Gastrocnemius medialis (tissue), 4 donors: ENCODE results near the gene PLA2G2D. TPM values are rescaled to one million over a fixed set of nuclear protein-coding genes. Genes with fewer than 3 reads are reported as not detected.
A peak's percentile ranks its signal among the peaks of the same experiment; 100 is the strongest.

Experiments
- ATAC-seq, 2 donors: fragments of 150-250 bp; one replicate each; pipeline ENCODE4 v1.9.1; 2016
- DNase-seq, 2 donors: peaks; one replicate each; pipeline ENCODE4 v3.0.0-alpha.2; 2019
- H3K27ac ChIP-seq, 4 donors: fragments of 200-600 bp; sonication (generic); 1 replicate in 1 of 4; 2 replicates in 3 of 4; pipeline ENCODE4 v1.5.1; 2016 to 2018; ENCODE audit warnings: mild to moderate bottlenecking in 2 of 4, moderate library complexity in 1 of 4
- H3K27me3 ChIP-seq, 3 donors: fragments of 200-600 bp; sonication (generic) in 2 of 3; 1 replicate in 1 of 3; 2 replicates in 2 of 3; pipeline versions ENCODE4 v1.5.1 to v1.6.0; 2016 to 2019; ENCODE audit warnings: mild to moderate bottlenecking in 1 of 3, moderate library complexity in 1 of 3
- H3K36me3 ChIP-seq, 2 donors: fragments of 200-600 bp; sonication (generic) in 1 of 2; one replicate each; pipeline ENCODE4 v1.5.1; 2017 to 2018
- H3K4me1 ChIP-seq, 2 donors: fragments of 200-600 bp; sonication (generic) in 1 of 2; one replicate each; pipeline ENCODE4 v1.5.1; 2016 to 2017; ENCODE audit warnings: mild to moderate bottlenecking in 2 of 2
- H3K4me3 ChIP-seq, 4 donors: fragments of 200-600 bp; sonication (generic) in 3 of 4; 1 replicate in 1 of 4; 2 replicates in 3 of 4; pipeline ENCODE4 v1.5.1; 2016 to 2019; ENCODE audit warnings: mild to moderate bottlenecking in 2 of 4
- H3K9me3 ChIP-seq, 3 donors: fragments of 200-600 bp; sonication (generic) in 2 of 3; 1 replicate in 1 of 3; 2 replicates in 2 of 3; pipeline ENCODE4 v1.5.1; 2016 to 2019
- CTCF ChIP-seq, 5 experiments: fragments of 450-650 bp in 3 of 5; fragments of 200-600 bp in 2 of 5; sonication (generic) in 2 of 5; IDR thresholded peaks in 4 of 5; conservative IDR thresholded peaks in 1 of 5; 1 replicate in 4 of 5; 2 replicates in 1 of 5; pipeline ENCODE4 v1.5.1; 2016 to 2019; ENCODE audit warnings: antibody characterized with exemption in 5 of 5, mild to moderate bottlenecking in 3 of 5, moderate library complexity in 3 of 5
- POLR2A ChIP-seq, 2 donors: fragments of 450-650 bp; IDR thresholded peaks; one replicate each; pipeline ENCODE4 v1.6.1; 2017; ENCODE audit warnings: antibody characterized with exemption in 2 of 2, mild to moderate bottlenecking in 2 of 2, moderate library complexity in 2 of 2
- in situ Hi-C, 4 donors: fragments of 200-750 bp; cut with MboI; loops; one replicate each; pipeline versions ENCODE4 v1.15.0 to v1.8.0; 2017; ENCODE audit warnings: low sequenced_read_pairs in 4 of 4
- intact Hi-C: fragments of 100-400 bp; cut with DNase I; formaldehyde crosslinking; loops from one replicate; pipeline ENCODE4 v1.15.1; 2023; ENCODE audit warnings: low total_unique reads
- total RNA-seq, 4 donors: library from RNA; depleted of rRNA; stranded (reverse); fragments of >200 nt; gene quantifications; one replicate each; pipeline versions ENCODE4 v1.1.0 to v1.2.3, GENCODE V29; 2016

Gene PLA2G2D
- total RNA-seq, 4 donors from 2014 or later, result not detected

- ATAC-seq, result no peak
- in situ Hi-C loops, result no loop called here
Measured at GRCh38 chr1:20099533-20099932, 19.8 kb downstream of the PLA2G2D start.

GRCh38 chr1:20096840-20097447 is 22.4 kb downstream of the PLA2G2D start:
- H3K36me3 ChIP-seq, result no peaks in the 10 kb centered on the region
- no peaks in the 10 kb centered on the region for H3K27me3 ChIP-seq
- ATAC-seq, result no peak
- no peak for DNase-seq
- intact Hi-C loops, result no loop called here
- no peak for TF ChIP-seq POLR2A (IDR thresholded peaks at IDR 0.05)
- TF ChIP-seq CTCF (IDR thresholded peaks at IDR 0.05 in 4 of 5, conservative IDR thresholded peaks at IDR 0.05 in 1 of 5), result no peak
- in situ Hi-C loops, result no loop called here
- no peak overlapping the region for H3K27ac ChIP-seq
- H3K4me1 ChIP-seq, result no peaks in the 10 kb centered on the region
- no peak overlapping the region for H3K4me3 ChIP-seq
- H3K9me3 ChIP-seq, result no peaks in the 10 kb centered on the region

More at GRCh38 chr1:20099533-20099932, 19.8 kb downstream of the PLA2G2D start:
- TF ChIP-seq POLR2A (IDR thresholded peaks at IDR 0.05) (no peak), CTCF (IDR thresholded peaks at IDR 0.05 in 4 of 5, conservative IDR thresholded peaks at IDR 0.05 in 1 of 5) (no peak)
- Histone ChIP-seq H3K27me3 (no peaks in the 10 kb centered on the region), H3K36me3 (no peaks in the 10 kb centered on the region), H3K4me3 (no peak overlapping the region), H3K27ac (no peak overlapping the region), H3K9me3 (no peaks in the 10 kb centered on the region), H3K4me1 (no peaks in the 10 kb centered on the region)
- intact Hi-C loops, result no loop called here
- no peak for DNase-seq

- ATAC-seq (no peak), DNase-seq (no peak)
- in situ Hi-C loops (no loop called here), intact Hi-C loops (no loop called here)
- Histone ChIP-seq H3K27me3 (no peaks in the 10 kb centered on the region), H3K27ac (no peak overlapping the region), H3K9me3 (no peaks in the 10 kb centered on the region), H3K36me3 (no peaks in the 10 kb centered on the region), H3K4me3 (no peak overlapping the region), H3K4me1 (no peaks in the 10 kb centered on the region)
- TF ChIP-seq POLR2A (IDR thresholded peaks at IDR 0.05) (no peak), CTCF (IDR thresholded peaks at IDR 0.05 in 4 of 5, conservative IDR thresholded peaks at IDR 0.05 in 1 of 5) (no peak)
Measured at GRCh38 chr1:20095564-20096434, 23.5 kb downstream of the PLA2G2D start.

- TF ChIP-seq POLR2A (IDR thresholded peaks at IDR 0.05), result no peak
- no peak for TF ChIP-seq CTCF (IDR thresholded peaks at IDR 0.05 in 4 of 5, conservative IDR thresholded peaks at IDR 0.05 in 1 of 5)
- DNase-seq (peak; percentile 47 to 74), ATAC-seq (peak; percentile 86 to 88)
- Histone ChIP-seq H3K36me3 (no peaks in the 10 kb centered on the region), H3K27me3 (no peaks in the 10 kb centered on the region), H3K4me1 (no peaks in the 10 kb centered on the region), H3K9me3 (no peaks in the 10 kb centered on the region), H3K4me3 (no peak overlapping the region), H3K27ac (peak overlapping the region; percentile 26 to 59 (median 46))
- intact Hi-C loops, result no loop called here
- in situ Hi-C loops, result no loop called here
Measured at GRCh38 chr1:20093940-20094391, 25.4 kb downstream of the PLA2G2D start.
